Tibial nerve (tissue), 4 donors: Measurements from ENCODE around the gene UBA1. TPM values are rescaled to one million over a fixed set of nuclear protein-coding genes. Genes with fewer than 3 reads are reported as not detected.

Experiments used
- DNase-seq, 2 donors: peaks; one replicate each; pipeline ENCODE4 v3.0.0-alpha.2; 2019; ENCODE audit warnings: low spot score in 2 of 2
- H3K27ac ChIP-seq, 4 donors: fragments of 200-600 bp; sonication (generic) in 3 of 4; one replicate each; pipeline ENCODE4 v1.5.1; 2017 to 2019; ENCODE audit warnings: mild to moderate bottlenecking in 1 of 4
- H3K27me3 ChIP-seq, 2 donors: fragments of 200-600 bp; sonication (generic) in 1 of 2; one replicate each; pipeline versions ENCODE4 v1.5.1 to v1.6.0; 2017 to 2019
- H3K36me3 ChIP-seq, 3 donors: fragments of 200-600 bp; sonication (generic); one replicate each; pipeline ENCODE4 v1.5.1; 2018 to 2019
- H3K4me1 ChIP-seq, 4 donors: fragments of 200-600 bp; sonication (generic) in 3 of 4; one replicate each; pipeline ENCODE4 v1.5.1; 2017 to 2019
- H3K4me3 ChIP-seq, 4 donors: fragments of 200-600 bp; sonication (generic) in 3 of 4; one replicate each; pipeline ENCODE4 v1.5.1; 2017 to 2019; ENCODE audit warnings: mild to moderate bottlenecking in 1 of 4, moderate library complexity in 1 of 4
- H3K9me3 ChIP-seq, 4 donors: fragments of 200-600 bp; sonication (generic) in 3 of 4; one replicate each; pipeline ENCODE4 v1.5.1; 2017 to 2019
- EP300 ChIP-seq, 2 donors: sonication (generic); formaldehyde crosslinking; IDR thresholded peaks; one replicate each; pipeline ENCODE4 v1.6.1; 2017; ENCODE audit warnings: antibody characterized with exemption in 2 of 2, mild to moderate bottlenecking in 1 of 2
- POLR2A ChIP-seq, 2 donors: fragments of 450-650 bp; IDR thresholded peaks; one replicate each; pipeline ENCODE4 v1.6.1; 2017; ENCODE audit warnings: antibody characterized with exemption in 2 of 2, mild to moderate bottlenecking in 2 of 2, moderate library complexity in 2 of 2
- WGBS, 2 donors: methylation state at CpG; one replicate each; pipeline ENCODE4 v1.1.5; 2018; 5-methylcytosine and 5-hydroxymethylcytosine counted together
- total RNA-seq, 4 donors: library from RNA; depleted of rRNA; stranded (reverse); fragments of >200 nt; gene quantifications; one replicate each; pipeline ENCODE4 v1.1.0, GENCODE V29; 2016
- TF ChIP-seq, protein P1 (sequence below), 5 experiments: fragments of 200-600 bp in 3 of 5; fragments of 450-650 bp in 2 of 5; sonication (generic) in 3 of 5; IDR thresholded peaks; one replicate each; pipeline ENCODE4 v1.5.1; 2016 to 2019; ENCODE audit warnings: antibody characterized with exemption in 5 of 5, mild to moderate bottlenecking in 3 of 5, moderate library complexity in 2 of 5

UBA1 gene
- total RNA-seq, 4 donors from 2014 or later, result 124 to 168 (median 144) TPM

DNA sequence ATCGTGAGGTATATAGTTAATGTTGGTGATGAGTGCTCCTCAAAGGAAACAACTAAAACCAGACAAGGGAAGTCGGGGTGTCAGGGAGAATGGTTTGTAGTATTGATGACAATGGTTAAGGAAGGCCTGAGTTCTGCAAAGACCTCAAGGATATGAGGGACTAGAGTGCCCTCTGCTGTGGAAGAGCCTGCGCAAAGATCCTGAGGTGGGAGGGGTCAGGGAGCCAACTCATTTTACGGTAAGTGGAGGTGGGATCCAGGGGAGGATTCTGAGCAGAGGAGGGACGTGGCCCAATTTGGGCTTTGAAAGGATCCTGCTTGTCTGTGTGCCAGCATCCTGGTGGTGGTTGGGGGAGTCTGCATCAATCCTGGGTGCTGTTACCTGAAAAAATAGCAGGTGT is 11.3 kb downstream of the UBA1 start:
- TF ChIP-seq POLR2A (IDR thresholded peaks at IDR 0.05) (no peak), EP300 (IDR thresholded peaks at IDR 0.05) (no peak)
- TF ChIP-seq, protein P1, sequence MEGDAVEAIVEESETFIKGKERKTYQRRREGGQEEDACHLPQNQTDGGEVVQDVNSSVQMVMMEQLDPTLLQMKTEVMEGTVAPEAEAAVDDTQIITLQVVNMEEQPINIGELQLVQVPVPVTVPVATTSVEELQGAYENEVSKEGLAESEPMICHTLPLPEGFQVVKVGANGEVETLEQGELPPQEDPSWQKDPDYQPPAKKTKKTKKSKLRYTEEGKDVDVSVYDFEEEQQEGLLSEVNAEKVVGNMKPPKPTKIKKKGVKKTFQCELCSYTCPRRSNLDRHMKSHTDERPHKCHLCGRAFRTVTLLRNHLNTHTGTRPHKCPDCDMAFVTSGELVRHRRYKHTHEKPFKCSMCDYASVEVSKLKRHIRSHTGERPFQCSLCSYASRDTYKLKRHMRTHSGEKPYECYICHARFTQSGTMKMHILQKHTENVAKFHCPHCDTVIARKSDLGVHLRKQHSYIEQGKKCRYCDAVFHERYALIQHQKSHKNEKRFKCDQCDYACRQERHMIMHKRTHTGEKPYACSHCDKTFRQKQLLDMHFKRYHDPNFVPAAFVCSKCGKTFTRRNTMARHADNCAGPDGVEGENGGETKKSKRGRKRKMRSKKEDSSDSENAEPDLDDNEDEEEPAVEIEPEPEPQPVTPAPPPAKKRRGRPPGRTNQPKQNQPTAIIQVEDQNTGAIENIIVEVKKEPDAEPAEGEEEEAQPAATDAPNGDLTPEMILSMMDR (IDR thresholded peaks at IDR 0.05), result no peak
- no peak for DNase-seq
- H3K36me3 ChIP-seq, result peaks cover 0 to 94% (median 12%) of the 10 kb centered on the region in 3 donors
- H3K27me3 ChIP-seq, result no peaks in the 10 kb centered on the region
- no peak overlapping the region for H3K4me3 ChIP-seq
- H3K9me3 ChIP-seq, result no peaks in the 10 kb centered on the region
- WGBS, 2 donors, result 68 to 77% methylated on average over 4 to 5 of the region's 5 CpGs
- H3K4me1 ChIP-seq, result peaks cover 0 to 3% (median 0%) of the 10 kb centered on the region in 4 donors
- no peak overlapping the region for H3K27ac ChIP-seq

DNA sequence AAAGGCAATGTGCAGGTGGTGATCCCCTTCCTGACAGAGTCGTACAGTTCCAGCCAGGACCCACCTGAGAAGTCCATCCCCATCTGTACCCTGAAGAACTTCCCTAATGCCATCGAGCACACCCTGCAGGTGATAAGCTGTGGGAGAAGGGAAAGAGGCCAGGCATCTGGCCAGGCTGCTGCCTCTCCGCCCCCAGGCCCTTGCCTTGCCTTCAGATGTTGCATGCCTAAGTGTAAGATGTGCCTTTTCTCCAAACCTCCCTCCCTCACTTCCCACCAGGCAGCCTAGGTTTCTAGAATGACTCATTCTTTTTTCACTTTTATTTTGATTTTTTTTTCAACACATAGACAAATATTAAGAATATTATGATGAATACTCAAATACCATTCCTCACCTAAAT is 12.7 kb downstream of the UBA1 start:
- H3K4me3 ChIP-seq, result no peak overlapping the region
- no peaks in the 10 kb centered on the region for H3K9me3 ChIP-seq
- 83 to 85% methylated on average over 3 of the region's 3 CpGs for WGBS, 2 donors
- no peaks in the 10 kb centered on the region for H3K27me3 ChIP-seq
- TF ChIP-seq POLR2A (IDR thresholded peaks at IDR 0.05) (no peak), EP300 (IDR thresholded peaks at IDR 0.05) (no peak)
- TF ChIP-seq, protein P1 (IDR thresholded peaks at IDR 0.05), result no peak
- no peak overlapping the region for H3K27ac ChIP-seq
- peaks cover 0 to 94% (median 16%) of the 10 kb centered on the region in 3 donors for H3K36me3 ChIP-seq
- DNase-seq, result no peak
- H3K4me1 ChIP-seq, result no peaks in the 10 kb centered on the region

DNA sequence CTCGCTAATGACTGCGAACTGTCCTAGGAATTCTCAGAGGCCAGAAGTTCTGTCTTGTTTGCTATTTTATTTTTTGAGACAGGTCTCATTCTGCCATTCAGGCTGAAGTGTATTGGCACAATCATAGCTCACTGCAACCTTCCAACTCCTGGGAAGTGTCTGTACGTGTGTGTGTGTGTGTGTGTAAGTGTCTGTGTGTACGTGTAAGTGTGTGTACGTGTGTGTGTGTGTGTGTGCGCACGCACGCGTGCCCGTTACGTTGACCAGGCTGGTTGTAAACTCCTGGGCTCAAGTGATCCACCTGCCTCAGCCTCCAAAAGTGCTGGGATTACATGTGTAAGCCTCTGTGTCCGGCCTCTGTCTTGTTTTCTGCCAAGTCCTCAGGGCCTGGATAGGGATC is 14.5 kb downstream of the UBA1 start:
- no peaks in the 10 kb centered on the region for H3K9me3 ChIP-seq
- no peak overlapping the region for H3K4me3 ChIP-seq
- peaks cover 0 to 94% (median 13%) of the 10 kb centered on the region in 3 donors for H3K36me3 ChIP-seq
- H3K27me3 ChIP-seq, result no peaks in the 10 kb centered on the region
- no peak for DNase-seq
- 84 to 87% methylated on average over 11 to 12 of the region's 12 CpGs for WGBS, 2 donors
- H3K27ac ChIP-seq, result no peak overlapping the region
- TF ChIP-seq POLR2A (IDR thresholded peaks at IDR 0.05) (no peak), EP300 (IDR thresholded peaks at IDR 0.05) (no peak)
- TF ChIP-seq, protein P1 (IDR thresholded peaks at IDR 0.05), result no peak
- H3K4me1 ChIP-seq, result no peaks in the 10 kb centered on the region

DNA sequence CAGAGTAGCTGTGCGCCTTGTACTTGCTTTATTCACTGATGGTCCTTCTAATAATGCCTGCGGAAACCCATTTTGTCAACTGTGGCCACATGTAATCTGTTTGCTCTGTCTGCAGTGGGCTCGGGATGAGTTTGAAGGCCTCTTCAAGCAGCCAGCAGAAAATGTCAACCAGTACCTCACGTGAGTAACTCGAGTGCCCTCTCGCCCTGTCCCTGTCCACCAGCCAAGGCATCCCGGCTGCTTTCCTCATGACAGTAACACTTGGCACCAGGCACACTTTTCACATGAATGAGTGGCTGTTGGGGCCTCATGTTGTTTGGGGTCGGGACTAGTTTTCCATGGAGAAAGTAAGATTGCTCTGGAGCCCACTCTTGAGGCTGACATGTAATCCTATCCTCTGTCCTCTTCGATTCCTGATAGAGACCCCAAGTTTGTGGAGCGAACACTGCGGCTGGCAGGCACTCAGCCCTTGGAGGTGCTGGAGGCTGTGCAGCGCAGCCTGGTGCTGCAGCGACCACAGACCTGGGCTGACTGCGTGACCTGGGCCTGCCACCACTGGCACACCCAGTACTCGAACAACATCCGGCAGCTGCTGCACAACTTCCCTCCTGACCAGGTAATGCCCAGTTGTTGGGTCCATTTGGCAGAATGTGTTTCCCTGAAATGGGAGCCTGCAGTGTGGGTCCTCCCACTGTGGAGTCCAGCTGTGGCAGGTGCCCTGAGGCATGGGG is 16.0 kb downstream of the UBA1 start:
- H3K27ac ChIP-seq, result no peak overlapping the region
- H3K9me3 ChIP-seq, result no peaks in the 10 kb centered on the region
- no peak overlapping the region for H3K4me3 ChIP-seq
- no peaks in the 10 kb centered on the region for H3K4me1 ChIP-seq
- H3K36me3 ChIP-seq, result peaks cover 0 to 97% (median 13%) of the 10 kb centered on the region in 3 donors
- no peak for DNase-seq
- no peak for TF ChIP-seq POLR2A (IDR thresholded peaks at IDR 0.05)
- no peak for TF ChIP-seq EP300 (IDR thresholded peaks at IDR 0.05)
- TF ChIP-seq, protein P1 (IDR thresholded peaks at IDR 0.05), result no peak
- no peaks in the 10 kb centered on the region for H3K27me3 ChIP-seq
- 93 to 100% methylated on average over 2 to 16 of the region's 16 CpGs for WGBS, 2 donors

DNA sequence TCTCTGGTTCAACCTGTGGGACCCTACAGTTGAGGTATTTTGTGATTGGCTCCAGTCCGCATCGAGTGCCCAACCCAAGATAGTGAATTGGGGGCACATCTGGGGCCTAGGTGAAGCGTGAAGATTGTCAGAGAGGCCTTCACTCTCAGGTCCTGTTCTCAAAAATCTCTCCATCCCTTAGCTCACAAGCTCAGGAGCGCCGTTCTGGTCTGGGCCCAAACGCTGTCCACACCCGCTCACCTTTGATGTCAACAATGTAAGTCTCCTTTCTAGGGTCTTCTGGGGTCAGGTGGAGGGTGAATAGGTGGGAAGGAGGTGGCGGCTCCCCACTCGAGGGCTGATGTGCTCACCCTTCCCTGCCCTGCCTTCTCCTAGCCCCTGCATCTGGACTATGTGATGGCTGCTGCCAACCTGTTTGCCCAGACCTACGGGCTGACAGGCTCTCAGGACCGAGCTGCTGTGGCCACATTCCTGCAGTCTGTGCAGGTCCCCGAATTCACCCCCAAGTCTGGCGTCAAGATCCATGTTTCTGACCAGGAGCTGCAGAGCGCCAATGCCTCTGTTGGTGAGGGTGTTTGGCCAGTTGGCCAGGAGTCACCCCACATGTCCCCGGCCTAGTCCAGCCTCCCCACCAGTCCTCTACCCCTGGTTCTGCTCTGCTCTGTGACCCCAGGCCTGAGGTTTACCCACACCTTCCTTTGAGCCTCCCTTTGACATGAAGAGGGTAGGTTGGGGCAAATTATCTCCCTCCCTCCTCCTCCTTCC is 17.2 kb downstream of the UBA1 start:
- no peak for DNase-seq
- WGBS, 2 donors, result 95 to 97% methylated on average over 8 to 15 of the region's 15 CpGs
- Histone ChIP-seq H3K36me3 (peaks cover 0 to 98% (median 13%) of the 10 kb centered on the region in 3 donors), H3K27ac (no peak overlapping the region), H3K27me3 (no peaks in the 10 kb centered on the region), H3K4me3 (no peak overlapping the region), H3K9me3 (no peaks in the 10 kb centered on the region), H3K4me1 (no peaks in the 10 kb centered on the region)
- TF ChIP-seq EP300 (IDR thresholded peaks at IDR 0.05) (no peak), POLR2A (IDR thresholded peaks at IDR 0.05) (no peak)
- TF ChIP-seq, protein P1 (IDR thresholded peaks at IDR 0.05), result no peak
